GM12878 (cell line): ENCODE results near the gene CDC42SE2. TPM values are rescaled to one million over a fixed set of nuclear protein-coding genes. Genes with fewer than 3 reads are reported as not detected.

Source experiments
- ATAC-seq: fragments of 200-7000 bp; cut with Tn5 transposase; 3 replicates; pipeline ENCODE4 v1.9.1; 2020; ENCODE audit warnings: mild to moderate bottlenecking, moderate library complexity
- BruUV-seq: library from RNA; stranded (reverse); fragments of 400-500 nt; replicated peaks from 2 replicates; lab custom pipeline; 2021; lab: Mats Ljungman, UMichigan
- CTCF ChIA-PET: fragments of 300-600 bp; sonication (Branson Sonifier 250); formaldehyde crosslinking; extraction: SDS; loops from one replicate; lab custom pipeline; 2021; ENCODE audit warnings: inconsistent platforms; lab: Yijun Ruan, JAX
- POLR2A ChIA-PET: fragments of 350-600 bp; formaldehyde crosslinking; extraction: SDS; loops from one replicate; lab custom pipeline; 2021; ENCODE audit warnings: inconsistent platforms; lab: Charles Lee
- RAD21 ChIA-PET: fragments of 300-600 bp; sonication (Branson Sonifier 250); formaldehyde crosslinking; loops from one replicate; lab custom pipeline; 2023; ENCODE audit warnings: antibody characterized with exemption; ENCODE audit not compliant: unreplicated experiment; lab: Charles Lee
- SMC1A ChIA-PET: fragments of 300-600 bp; sonication (Branson Sonifier 250); formaldehyde crosslinking; loops from one replicate; lab custom pipeline; 2023; ENCODE audit not compliant: unreplicated experiment, uncharacterized antibody; lab: Charles Lee
- DNase-seq: peaks from one replicate; pipeline ENCODE4 v3.0.0-alpha.2; 2011; ENCODE audit warnings: low read depth, low spot score
- FAIRE-seq: peaks from 3 replicates; lab custom pipeline; 2011; peaks lifted over from hg19 to GRCh38; lab: Jason Lieb, UNC
- H2AFZ ChIP-seq: 2 replicates; pipeline ENCODE4 v1.6.0; 2011; ENCODE audit warnings: low read depth, low read length, control low read depth; ENCODE audit not compliant: control insufficient read depth
- H3K27ac ChIP-seq: 2 replicates; pipeline ENCODE4 v1.5.1; 2011; ENCODE audit warnings: control low read depth; ENCODE audit not compliant: control insufficient read depth, insufficient read depth
- H3K27me3 ChIP-seq, 2 experiments: replicated peaks in 1 of 2; 2 replicates each; pipeline versions ENCODE4 v1.6.0 to v1.6.1; 2011; ENCODE audit warnings: low read length in 1 of 2; ENCODE audit not compliant: control insufficient read depth in 2 of 2, insufficient read depth in 2 of 2
- H3K36me3 ChIP-seq, 2 experiments: 2 replicates each; pipeline ENCODE4 v1.5.1; 2011; ENCODE audit warnings: low read length in 1 of 2; ENCODE audit not compliant: control insufficient read depth in 2 of 2, insufficient read depth in 2 of 2
- H3K4me1 ChIP-seq: 2 replicates; pipeline ENCODE4 v1.6.1; 2011; ENCODE audit warnings: mild to moderate bottlenecking, low read length, moderate library complexity, mixed read lengths; ENCODE audit not compliant: control insufficient read depth, insufficient read depth
- H3K4me2 ChIP-seq: 2 replicates; pipeline ENCODE4 v1.6.0; 2011; ENCODE audit warnings: control low read depth; ENCODE audit not compliant: control insufficient read depth, insufficient read depth
- H3K4me3 ChIP-seq: fragments of 200-600 bp; sonication (generic); 2 replicates; pipeline ENCODE4 v1.5.1; 2016
- H3K79me2 ChIP-seq: 2 replicates; pipeline ENCODE4 v1.6.0; 2011; ENCODE audit warnings: low read length; ENCODE audit not compliant: control insufficient read depth, insufficient read depth
- H3K9ac ChIP-seq: 2 replicates; pipeline ENCODE4 v1.8.0; 2011; ENCODE audit warnings: low read length, control low read depth, mixed read lengths; ENCODE audit not compliant: control insufficient read depth, insufficient read depth
- H3K9me3 ChIP-seq: replicated peaks from 3 replicates; pipeline ENCODE4 v1.5.1; 2011; ENCODE audit warnings: mild to moderate bottlenecking, low read length; ENCODE audit not compliant: control insufficient read depth, insufficient read depth
- H4K20me1 ChIP-seq: 2 replicates; pipeline ENCODE4 v1.6.0; 2011; ENCODE audit not compliant: control insufficient read depth, insufficient read depth
- PAX8 ChIP-seq: fragments of 450-650 bp; IDR thresholded peaks from 2 replicates; pipeline ENCODE4 v1.6.1; 2017; ENCODE audit warnings: mild to moderate bottlenecking, moderate library complexity
- SMC3 ChIP-seq: IDR thresholded peaks from 2 replicates; pipeline ENCODE4 v1.6.1; 2011; ENCODE audit warnings: low read length, improper control_type of control experiment, borderline replicate concordance
- WRNIP1 ChIP-seq: IDR thresholded peaks from 2 replicates; pipeline ENCODE4 v1.6.1; 2011; ENCODE audit warnings: low read depth, low read length, improper control_type of control experiment, borderline replicate concordance
- WGBS: methylation state at CpG from one replicate; pipeline ENCODE4 v1.1.6; 2016; ENCODE audit warnings: low lambda C conversion rate; ENCODE audit not compliant: insufficient replicate concordance, insufficient coverage; ENCODE audit errors: missing lambda C conversion rate; 5-methylcytosine and 5-hydroxymethylcytosine counted together
- in situ Hi-C: fragments of 300-500 bp; cut with MboI; formaldehyde crosslinking; loops from 9 replicates; pipeline ENCODE4 v1.14.3; 2018; ENCODE audit warnings: mixed read lengths
- intact Hi-C: fragments of 100-400 bp; cut with micrococcal nuclease; formaldehyde crosslinking; loops from one replicate; pipeline ENCODE4 v1.14.2; 2022; ENCODE audit not compliant: unreplicated experiment
- polyA plus RNA-seq, 11 experiments: library from polyadenylated mRNA; depleted of rRNA in 4 of 11; unstranded in 6 of 11; stranded (reverse) in 5 of 11; fragments of >200 nt; fragmentation: Nextera tagmentation in 4 of 11; fragmentation: Illumina TruSeq in 1 of 11; extraction: Ambion mirVana in 4 of 11; extraction: Trizol in 1 of 11; gene quantifications; 1 replicate in 1 of 11; 2 replicates in 10 of 11; pipeline versions ENCODE4 v1.2.1 to v1.2.3, GENCODE V29; 2011 to 2016; ENCODE audit warnings: inconsistent platforms in 2 of 11, missing spikeins in 2 of 11, low read depth in 1 of 11
- total RNA-seq, 4 experiments: library from RNA; depleted of rRNA in 3 of 4; stranded (reverse); fragments of >200 nt in 3 of 4; fragmentation: Illumina TruSeq in 1 of 4; extraction: Trizol in 1 of 4; gene quantifications; 2 replicates each; pipeline versions ENCODE4 v1.2.1 to v1.2.3, GENCODE V29; 2013 to 2021
- TF ChIP-seq, protein P1 (sequence below): IDR thresholded peaks from 2 replicates; pipeline ENCODE4 v1.6.1; 2012; ENCODE audit warnings: low read depth, low read length, improper control_type of control experiment
- TF ChIP-seq, protein P2 (sequence below): fragments of 450-650 bp; IDR thresholded peaks from 2 replicates; pipeline ENCODE4 v1.6.1; 2016; ENCODE audit warnings: mild to moderate bottlenecking

Gene CDC42SE2
- total and polyA plus RNA-seq, 10 of the 15 experiments (the other 5 are each of a cell fraction or from before 2014, with no cell fraction given), result 57.0 to 148 (median 80.3) TPM

DNA sequence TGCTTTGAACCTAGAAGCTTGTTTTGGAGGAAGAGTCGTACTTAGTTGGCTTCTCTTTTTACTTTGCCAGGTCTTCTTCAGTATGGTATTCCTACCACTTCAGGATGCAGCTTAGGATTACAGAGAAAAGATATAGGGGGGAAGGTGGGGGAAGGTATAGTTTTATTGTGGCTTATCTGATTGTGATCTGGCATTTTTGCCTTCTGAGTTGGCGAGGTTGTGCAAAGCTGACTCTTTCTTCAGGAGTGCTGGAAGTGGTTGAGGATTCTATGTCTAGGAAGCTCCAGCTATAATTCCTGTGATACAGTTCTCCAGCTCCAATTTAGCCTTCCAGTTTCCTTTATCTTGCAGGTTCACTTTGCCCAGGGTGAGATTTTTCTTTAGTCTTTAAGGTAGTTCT is 7.0 kb downstream of the CDC42SE2 start:
- H3K4me3 ChIP-seq, result peak overlapping the region; percentile 70
- no peaks in the 10 kb centered on the region for H4K20me1 ChIP-seq
- BruUV-seq, result no TSS peak
- H3K9ac ChIP-seq, result peak overlapping the region; percentile 55
- SMC1A ChIA-PET, result interaction anchor here (0.7 to 41.3 kb wide), 21 partner anchors 9 to 214 kb away, joined by 3 to 1218 read pairs (median 6); partner anchors contain the start of gene CDC42SE2
- RAD21 ChIA-PET, result interaction anchor here (0.7 to 16.1 kb wide), 15 partner anchors 10 to 143 kb away, joined by 3 to 302 read pairs (median 4); no protein-coding TSS in a partner anchor
- WGBS, result 0% methylated on average over 2 of the region's 2 CpGs
- H3K9me3 ChIP-seq, result no peaks in the 10 kb centered on the region
- peak overlapping the region; percentile 88 for H3K4me2 ChIP-seq
- H3K4me1 ChIP-seq, result peaks cover 31% of the 10 kb centered on the region
- no peaks in the 10 kb centered on the region for H3K27me3 ChIP-seq
- ATAC-seq, result no peak
- intact Hi-C loops, result loop anchor here (10.0 kb wide), 2 partner anchors 54 to 524 kb away; partner anchors contain the start of gene FNIP1
- peaks cover 0 to 3% of the 10 kb centered on the region in 2 experiments; a peak in 1 of 4 replicates for H3K36me3 ChIP-seq
- peaks cover 97% of the 10 kb centered on the region for H3K79me2 ChIP-seq
- in situ Hi-C loops, result no loop called here
- peak overlapping the region; percentile 71 for H3K27ac ChIP-seq
- CTCF ChIA-PET, result interaction anchor here (0.6 to 2.1 kb wide), 10 partner anchors 10 to 737 kb away, joined by 3 to 8 read pairs (median 3); no protein-coding TSS in a partner anchor
- FAIRE-seq, result no peak
- POLR2A ChIA-PET, result interaction anchor here (0.6 to 2.9 kb wide), 17 partner anchors 10 to 115 kb away, joined by 3 to 11 read pairs (median 4); partner anchors contain the start of gene HINT1
- DNase-seq, result no peak
- TF ChIP-seq SMC3 (no peak), PAX8 (0 out of 2 replicates have a peak, but pooled peaks have one; percentile 10), WRNIP1 (0 out of 2 replicates have a peak, but pooled peaks have one; percentile 79)
- TF ChIP-seq, protein P1, sequence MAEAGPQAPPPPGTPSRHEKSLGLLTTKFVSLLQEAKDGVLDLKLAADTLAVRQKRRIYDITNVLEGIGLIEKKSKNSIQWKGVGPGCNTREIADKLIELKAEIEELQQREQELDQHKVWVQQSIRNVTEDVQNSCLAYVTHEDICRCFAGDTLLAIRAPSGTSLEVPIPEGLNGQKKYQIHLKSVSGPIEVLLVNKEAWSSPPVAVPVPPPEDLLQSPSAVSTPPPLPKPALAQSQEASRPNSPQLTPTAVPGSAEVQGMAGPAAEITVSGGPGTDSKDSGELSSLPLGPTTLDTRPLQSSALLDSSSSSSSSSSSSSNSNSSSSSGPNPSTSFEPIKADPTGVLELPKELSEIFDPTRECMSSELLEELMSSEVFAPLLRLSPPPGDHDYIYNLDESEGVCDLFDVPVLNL, result no peak
- TF ChIP-seq, protein P2, sequence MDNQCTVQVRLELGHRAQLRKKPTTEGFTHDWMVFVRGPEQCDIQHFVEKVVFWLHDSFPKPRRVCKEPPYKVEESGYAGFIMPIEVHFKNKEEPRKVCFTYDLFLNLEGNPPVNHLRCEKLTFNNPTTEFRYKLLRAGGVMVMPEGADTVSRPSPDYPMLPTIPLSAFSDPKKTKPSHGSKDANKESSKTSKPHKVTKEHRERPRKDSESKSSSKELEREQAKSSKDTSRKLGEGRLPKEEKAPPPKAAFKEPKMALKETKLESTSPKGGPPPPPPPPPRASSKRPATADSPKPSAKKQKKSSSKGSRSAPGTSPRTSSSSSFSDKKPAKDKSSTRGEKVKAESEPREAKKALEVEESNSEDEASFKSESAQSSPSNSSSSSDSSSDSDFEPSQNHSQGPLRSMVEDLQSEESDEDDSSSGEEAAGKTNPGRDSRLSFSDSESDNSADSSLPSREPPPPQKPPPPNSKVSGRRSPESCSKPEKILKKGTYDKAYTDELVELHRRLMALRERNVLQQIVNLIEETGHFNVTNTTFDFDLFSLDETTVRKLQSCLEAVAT, result no peak
- no peak overlapping the region for H2AFZ ChIP-seq
